GM19438 (cell line): ENCODE results near the gene BGN.

Experiments
- ATAC-seq: cut with Tn5 transposase; IDR thresholded peaks from one replicate; pipeline ENCODE4 v1.9.1; 2021; ENCODE audit warnings: low read depth; ENCODE audit not compliant: unreplicated experiment

The BGN gene

GRCh38 chrX:153459986-153460385 lies 34.8 kb upstream of the BGN start:
- no peak for ATAC-seq

- no peak for ATAC-seq
Observed at GRCh38 chrX:153460826-153461225, 34.0 kb upstream of the BGN start.

DNA sequence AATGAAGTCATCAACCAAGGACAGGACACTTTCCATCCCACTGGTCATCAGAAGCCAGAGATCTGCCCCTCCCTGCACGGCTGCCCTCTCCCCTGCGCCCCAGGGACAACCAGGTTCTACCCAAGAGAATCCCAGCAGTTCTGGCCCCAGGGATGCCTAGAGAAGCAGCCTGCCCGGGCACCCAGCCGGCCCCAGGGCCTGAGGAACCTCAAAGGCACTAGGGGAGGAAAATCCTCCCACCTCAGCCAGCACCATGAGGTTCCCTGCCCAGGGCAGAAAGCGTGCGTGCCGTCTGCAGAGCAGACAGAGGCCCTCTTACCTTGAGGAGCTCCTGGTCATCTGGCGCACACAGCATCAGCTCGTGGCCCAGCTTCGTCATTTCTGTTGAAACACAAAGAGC lies 32.5 kb upstream of the BGN start:
- ATAC-seq, result no peak

DNA sequence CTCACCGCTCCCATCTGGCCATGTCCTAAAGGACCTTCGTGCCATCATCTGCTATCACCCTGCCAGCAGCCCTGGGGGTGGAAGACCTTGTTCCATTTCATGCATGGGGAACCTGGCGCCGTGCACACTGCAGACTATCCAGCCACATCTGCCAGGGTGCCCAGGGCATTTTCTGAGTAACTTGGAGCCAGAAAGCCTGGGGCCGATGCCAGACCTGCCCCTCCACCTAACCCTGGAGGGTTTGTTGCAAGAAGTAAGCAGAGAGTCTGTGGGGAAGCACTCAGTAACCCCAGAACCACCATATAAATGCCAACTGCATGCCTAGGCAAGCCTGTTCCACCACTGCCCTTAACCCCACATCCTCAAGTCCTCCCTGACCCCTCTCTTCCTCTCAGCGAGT lies 31.7 kb upstream of the BGN start:
- ATAC-seq, result no peak

DNA sequence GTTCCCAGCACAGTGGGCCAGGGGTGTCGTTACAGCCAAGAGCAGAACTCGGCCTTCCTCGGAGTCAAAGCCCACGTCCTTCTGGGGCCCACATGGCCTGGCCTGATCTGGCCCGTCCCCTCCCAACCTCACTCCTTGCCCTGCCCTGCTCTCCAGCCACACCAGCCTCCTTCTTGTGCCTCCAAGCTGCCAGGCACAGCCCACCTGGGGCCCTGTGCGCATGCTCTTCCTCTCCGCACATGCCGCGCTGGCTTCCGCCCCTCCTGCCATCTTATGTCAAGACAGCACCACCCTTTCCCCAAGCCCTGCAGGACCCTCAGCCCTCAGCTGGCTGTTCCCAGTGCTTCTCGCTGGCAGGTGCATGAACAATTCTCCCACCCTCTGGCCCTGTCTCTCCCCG lies 31.2 kb upstream of the BGN start:
- no peak for ATAC-seq

DNA sequence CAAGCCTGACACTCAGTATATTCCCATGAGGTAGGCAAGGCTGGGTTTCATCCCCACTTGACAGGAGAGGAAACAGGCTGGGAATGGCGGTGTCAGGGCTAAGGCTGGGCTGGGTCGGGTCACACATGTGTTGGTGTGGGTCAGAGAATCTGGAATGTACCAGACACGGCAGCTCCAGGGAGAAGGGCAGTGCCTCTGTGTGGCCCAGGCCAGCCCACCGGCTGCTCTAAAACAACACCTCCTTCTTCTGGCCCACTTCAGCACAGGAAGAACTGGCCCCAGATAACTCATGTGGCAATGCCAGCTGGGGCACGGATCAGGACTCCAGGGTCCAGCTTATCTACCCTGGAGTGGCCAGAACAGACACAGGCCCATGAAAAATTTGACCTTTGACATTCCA lies 30.7 kb upstream of the BGN start:
- no peak for ATAC-seq

DNA sequence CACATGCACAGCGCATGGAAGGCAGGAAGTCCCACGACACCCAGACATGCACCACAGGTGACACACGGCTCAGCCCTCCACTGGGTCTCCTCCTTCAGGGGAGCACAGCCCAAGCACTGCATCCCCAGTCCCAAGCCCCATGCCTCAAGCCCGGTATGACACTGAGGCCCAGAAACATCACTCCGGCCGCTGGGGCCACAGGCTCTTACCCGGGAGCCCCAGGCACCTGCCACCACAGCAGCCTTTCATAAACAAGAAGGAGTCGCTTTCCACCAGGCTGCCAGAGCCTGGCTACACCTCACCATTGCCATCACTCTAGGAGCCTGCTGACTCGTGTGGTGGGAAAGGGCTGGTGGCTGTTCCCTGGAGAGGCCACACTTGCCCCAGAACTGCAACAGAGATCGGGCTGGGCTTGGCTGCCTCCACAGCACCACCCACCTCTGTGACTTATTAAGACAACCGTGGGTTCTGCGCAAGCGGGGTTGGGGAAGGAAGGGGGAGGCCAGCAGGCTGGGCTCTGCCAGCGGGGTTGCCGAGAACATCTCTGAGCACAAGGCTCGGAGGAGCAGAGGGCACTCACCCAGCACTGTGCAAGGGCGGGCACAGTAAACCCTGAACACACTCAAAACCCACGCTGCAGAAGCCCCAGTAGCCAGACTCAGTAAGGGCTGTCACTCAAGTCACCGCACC lies 28.9 kb upstream of the BGN start:
- ATAC-seq, result no peak

GRCh38 chrX:153468008-153468580 lies 26.7 kb upstream of the BGN start:
- ATAC-seq, result no peak

GRCh38 chrX:153469811-153470410 lies 24.9 kb upstream of the BGN start:
- ATAC-seq, result peak; percentile 42

- ATAC-seq, result peak; percentile 78
Observed at GRCh38 chrX:153470411-153471363, 24.1 kb upstream of the BGN start, which contains the start of gene HAUS7. TSS of gene HAUS7 (minus strand) at chrX:153470576. CDS start at chrX:153470557, 19 bp downstream.

DNA sequence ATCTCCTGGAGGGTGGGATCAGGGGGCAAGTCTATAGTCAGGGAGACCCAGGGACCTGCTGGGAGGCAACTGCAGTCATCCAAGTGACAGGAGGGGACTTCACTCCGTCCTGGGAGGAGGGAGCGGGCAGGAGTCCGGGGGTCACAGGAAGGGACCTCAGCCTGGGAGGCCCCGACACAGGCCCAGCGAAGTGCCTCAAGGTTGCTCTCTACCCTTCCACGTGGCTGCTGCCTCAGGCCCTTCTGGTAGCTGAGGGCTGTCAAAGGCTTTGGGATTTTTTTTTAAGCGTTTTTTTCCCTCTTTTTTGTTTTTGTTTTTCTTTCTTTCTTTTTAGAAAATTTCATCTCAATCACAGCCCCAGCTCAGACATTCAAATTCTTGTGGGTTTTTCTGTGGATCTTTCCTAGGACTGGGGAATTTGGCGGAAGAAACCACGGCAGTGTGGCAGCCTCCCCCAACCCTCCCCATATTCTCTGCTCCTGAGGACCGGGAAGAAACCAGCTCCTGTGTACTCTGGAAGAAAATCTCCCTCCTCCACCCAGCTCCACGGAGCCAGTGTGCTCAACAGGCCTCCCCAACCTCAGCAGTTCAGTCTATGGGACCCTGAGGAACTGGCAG lies 23.0 kb upstream of the BGN start:
- no peak for ATAC-seq

DNA sequence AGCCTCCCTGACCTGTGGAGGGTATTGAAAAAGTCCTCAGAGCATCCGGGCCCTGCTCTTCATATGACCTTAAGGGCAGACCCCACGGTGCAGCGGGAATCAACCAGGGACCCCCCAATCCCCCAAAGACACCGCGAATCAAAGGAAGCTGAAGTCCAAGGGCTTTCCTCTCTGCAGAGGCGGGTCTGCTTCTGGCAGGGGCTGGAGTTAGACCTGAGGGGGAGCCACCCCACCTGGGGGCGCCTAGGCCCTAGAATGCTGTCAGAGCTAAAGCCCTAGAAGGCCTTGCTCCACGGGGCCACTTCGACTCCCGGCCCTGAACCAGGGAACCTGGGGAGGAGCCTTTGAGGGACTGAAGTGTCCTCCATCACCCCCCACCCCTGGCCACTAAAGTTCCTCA lies 21.7 kb upstream of the BGN start:
- ATAC-seq, result no peak

- no peak for ATAC-seq
Observed at GRCh38 chrX:153474266-153474665, 20.5 kb upstream of the BGN start.

DNA sequence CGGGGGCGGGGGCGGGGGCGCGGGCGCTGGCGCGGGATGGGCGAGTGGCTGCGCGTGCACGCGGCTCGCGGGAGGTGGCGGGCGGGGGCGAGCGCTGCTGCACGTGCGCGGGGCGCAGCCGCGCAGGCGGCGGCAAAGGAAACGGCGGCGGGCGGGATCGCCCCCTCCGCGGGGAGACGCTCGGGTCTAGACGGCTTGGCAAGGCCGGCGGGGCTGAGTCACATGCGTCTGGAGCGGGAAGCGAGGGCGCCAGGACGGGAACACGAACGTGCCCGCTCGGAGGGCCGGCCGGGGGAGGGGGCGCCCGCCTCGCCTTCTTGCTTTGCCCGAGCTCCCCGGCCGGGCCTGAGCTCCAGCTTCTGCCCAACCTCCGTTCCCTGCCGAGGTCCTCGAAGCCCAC lies 20.1 kb upstream of the BGN start:
- no peak for ATAC-seq

DNA sequence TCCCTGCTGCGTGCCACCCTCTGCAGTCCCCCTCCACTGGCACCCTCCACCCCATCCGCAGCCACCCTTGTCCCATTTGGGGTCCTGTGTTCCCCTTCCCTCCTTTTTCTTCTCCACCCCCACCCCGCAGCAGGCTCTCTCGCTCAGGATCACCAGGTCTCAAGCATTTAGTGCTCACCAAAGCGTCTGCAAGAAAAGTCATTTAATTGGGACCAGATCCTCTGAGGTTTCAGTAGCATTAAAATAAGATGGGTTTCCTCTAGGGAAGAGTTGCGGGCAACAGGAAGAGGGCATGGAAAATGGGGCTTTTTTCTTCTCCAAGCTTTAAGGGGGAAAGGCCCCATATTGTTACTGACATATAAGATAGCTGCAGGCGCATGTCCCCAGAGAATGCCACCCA lies 19.5 kb upstream of the BGN start:
- ATAC-seq, result no peak

DNA sequence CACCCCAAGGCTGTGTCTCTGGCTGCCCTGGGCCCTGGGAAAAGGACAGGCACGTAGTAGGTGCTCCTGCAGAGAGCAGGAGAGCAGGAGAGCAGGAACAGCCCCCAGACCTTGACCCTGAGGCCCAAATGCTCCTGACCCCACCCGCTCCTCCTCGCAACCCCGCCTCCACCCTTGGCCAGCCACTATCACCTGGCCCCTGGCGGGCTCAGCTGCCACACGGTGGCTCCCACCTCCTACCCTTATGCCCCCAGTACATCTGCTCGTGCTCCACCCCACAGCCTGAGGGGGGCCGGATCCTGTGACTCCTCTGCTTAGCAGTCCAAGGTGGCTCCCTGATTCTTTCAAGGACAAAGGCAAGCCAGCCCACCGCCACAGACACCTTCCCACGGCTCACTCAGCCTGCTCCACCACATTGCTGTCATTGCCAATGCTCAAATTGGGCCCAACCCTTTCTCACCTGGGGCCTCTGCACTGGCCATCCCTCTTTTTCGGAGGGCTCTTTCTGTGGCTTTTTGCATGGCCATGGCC lies 19.0 kb upstream of the BGN start:
- ATAC-seq, result no peak

DNA sequence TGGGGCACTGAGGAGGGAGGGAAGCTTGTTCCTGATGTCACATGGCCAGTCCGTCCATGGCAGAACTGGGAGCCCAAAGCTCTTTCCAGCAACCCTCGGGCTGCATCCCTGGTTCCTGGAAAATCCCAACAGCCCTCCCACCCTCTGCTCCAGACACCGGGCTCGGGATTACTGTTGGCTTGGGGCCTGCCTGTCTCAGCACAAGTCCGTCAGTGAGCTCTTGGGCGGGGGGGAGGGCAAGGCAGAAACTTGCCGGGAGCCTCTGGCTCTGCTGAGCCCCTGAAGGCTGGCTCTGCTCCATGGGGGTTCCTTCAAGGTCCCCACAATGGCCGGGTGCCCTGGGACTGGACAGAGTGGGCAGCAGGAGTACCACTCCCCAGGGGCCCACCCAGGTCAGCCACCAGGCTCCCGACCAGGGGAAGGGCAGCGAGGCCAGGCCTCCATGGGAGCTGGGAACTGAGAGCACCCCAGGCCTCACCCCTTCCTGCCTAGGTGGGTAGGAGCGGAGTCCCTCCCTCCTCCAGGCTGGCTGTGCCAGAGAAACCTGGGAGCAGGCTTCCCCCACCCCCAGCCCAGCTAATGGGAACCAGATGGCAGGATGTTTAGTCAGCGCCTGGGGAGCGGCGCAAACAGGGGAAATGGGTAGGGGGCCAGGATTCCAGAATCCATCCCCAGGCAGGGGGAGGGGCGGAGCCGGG lies 18.0 kb upstream of the BGN start:
- no peak for ATAC-seq

DNA sequence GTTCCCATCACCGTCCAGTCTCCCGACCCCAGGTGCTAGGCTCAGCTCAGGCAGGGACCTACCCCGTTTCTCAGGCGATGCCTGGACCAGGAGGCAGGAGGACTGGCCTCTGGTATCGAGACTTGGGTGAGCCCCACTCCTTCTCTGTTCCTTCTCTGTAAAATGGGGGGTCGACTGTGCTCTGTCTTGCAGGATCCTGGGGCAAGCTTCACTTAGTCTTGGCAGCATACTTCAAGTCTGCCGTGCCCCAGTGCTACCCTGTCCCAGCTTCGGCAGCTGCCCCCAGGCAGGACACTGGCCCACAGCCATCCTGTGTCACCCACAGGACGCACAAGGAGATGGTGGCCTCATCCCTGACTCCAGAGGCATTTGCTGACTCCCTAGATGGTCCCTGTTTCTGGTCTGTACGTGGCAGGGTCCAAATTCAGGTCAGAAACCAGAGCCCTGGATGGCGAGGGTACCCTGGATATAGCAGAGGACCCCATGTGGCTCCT lies 17.4 kb upstream of the BGN start:
- ATAC-seq, result no peak

DNA sequence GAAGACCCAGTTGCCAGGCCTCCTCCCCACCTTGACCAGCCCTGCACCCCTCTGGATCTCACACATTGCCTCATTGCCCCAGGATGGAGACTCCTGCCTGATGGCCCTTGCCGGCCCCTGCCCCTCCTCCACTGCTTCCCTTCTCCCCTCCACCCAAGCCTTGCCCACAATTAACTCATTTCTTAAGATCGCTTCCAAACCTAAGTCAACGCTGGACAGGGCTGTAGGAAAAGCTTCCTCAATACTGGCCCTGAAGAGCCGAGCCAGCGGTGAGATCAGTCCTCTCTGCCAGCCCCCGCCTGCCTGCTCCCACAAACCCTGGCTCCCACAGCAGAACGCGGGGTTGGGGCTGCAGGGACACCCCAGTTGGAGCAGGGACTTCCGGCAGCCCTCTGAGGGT lies 16.9 kb upstream of the BGN start:
- no peak for ATAC-seq

- ATAC-seq, result no peak
Observed at GRCh38 chrX:153478746-153479145, 16.0 kb upstream of the BGN start.
